ENCODE results near the gene TEX12. TPM values are rescaled to one million over a fixed set of nuclear protein-coding genes. Genes with fewer than 3 reads are reported as not detected.
"Not testable (repeated sequence)": the region's sequence is repeated elsewhere in the genome, so short reads cannot be mapped to it uniquely, and the experiment has no call there.

Gene TEX12
- total RNA-seq, 1 donor from 2014 or later, result not detected

GRCh38 chr11:112179601-112180000 is 12.4 kb downstream of the TEX12 start:
- H3K36me3 Mint-ChIP-seq (ENCODE audit: unreplicated experiment), result no peaks in the 10 kb centered on the region
- peaks cover 58% of the 10 kb centered on the region for H3K27me3 Mint-ChIP-seq (ENCODE audit: unreplicated experiment)
- H3K9me3 Mint-ChIP-seq (ENCODE audit: unreplicated experiment), result no peaks in the 10 kb centered on the region
- no peak overlapping the region for H3K27ac Mint-ChIP-seq (ENCODE audit: unreplicated experiment)
- TF ChIP-seq CTCF (IDR thresholded peaks at IDR 0.05), result no peak
- DNase-seq (ENCODE audit: extremely low spot score, unreplicated experiment), result no peak
- H3K4me3 Mint-ChIP-seq (ENCODE audit: unreplicated experiment), result no peak overlapping the region
- peaks cover 11% of the 10 kb centered on the region for H3K4me1 Mint-ChIP-seq (ENCODE audit: unreplicated experiment)

DNA sequence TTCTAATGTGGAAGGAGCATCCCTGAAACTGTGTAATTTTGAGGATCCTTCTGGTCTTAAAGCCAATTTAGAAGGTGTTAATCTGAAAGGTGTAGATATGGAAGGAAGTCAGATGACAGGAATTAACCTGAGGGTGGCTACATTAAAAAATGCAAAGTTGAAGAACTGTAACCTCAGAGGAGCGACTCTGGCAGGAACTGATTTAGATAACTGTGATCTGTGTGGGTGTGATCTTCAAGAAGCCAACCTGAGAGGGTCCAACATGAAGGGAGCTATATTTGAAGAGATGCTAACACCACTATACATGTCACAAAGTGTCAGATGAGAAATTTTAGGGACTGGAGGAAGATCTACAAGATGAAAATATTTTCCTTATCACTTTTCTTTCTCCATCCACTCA is 15.7 kb downstream of the TEX12 start:
- H3K27ac Mint-ChIP-seq (ENCODE audit: unreplicated experiment), result no peak overlapping the region
- H3K36me3 Mint-ChIP-seq (ENCODE audit: unreplicated experiment), result no peaks in the 10 kb centered on the region
- H3K4me3 Mint-ChIP-seq (ENCODE audit: unreplicated experiment), result no peak overlapping the region
- H3K27me3 Mint-ChIP-seq (ENCODE audit: unreplicated experiment), result peaks cover 50% of the 10 kb centered on the region
- TF ChIP-seq CTCF (IDR thresholded peaks at IDR 0.05), result no peak
- no peak for DNase-seq (ENCODE audit: extremely low spot score, unreplicated experiment)
- H3K4me1 Mint-ChIP-seq (ENCODE audit: unreplicated experiment), result no peaks in the 10 kb centered on the region
- no peaks in the 10 kb centered on the region for H3K9me3 Mint-ChIP-seq (ENCODE audit: unreplicated experiment)

DNA sequence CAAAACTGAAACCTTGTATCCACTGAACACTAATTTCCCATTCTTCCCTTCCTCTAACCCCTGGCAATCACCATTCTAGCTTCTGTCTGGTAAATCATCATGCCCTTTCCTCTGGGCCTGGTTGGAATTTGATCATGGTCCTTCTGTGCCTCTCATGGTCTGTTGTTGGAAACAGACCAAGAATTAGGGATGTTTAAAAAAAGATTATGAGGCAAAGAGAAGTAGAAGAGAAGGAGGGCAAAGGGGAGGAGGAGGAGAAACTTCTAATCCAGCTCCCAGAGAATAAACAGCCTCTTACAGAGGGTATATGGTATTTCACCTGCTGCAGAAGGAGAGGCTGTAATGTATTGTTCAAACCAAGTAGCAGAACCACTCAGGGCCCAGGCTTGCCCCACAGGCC is 18.7 kb downstream of the TEX12 start:
- H3K27ac Mint-ChIP-seq (ENCODE audit: unreplicated experiment), result no peak overlapping the region
- H3K4me3 Mint-ChIP-seq (ENCODE audit: unreplicated experiment), result no peak overlapping the region
- no peaks in the 10 kb centered on the region for H3K36me3 Mint-ChIP-seq (ENCODE audit: unreplicated experiment)
- no peaks in the 10 kb centered on the region for H3K9me3 Mint-ChIP-seq (ENCODE audit: unreplicated experiment)
- H3K27me3 Mint-ChIP-seq (ENCODE audit: unreplicated experiment), result peaks cover 35% of the 10 kb centered on the region
- DNase-seq (ENCODE audit: extremely low spot score, unreplicated experiment), result no peak
- no peaks in the 10 kb centered on the region for H3K4me1 Mint-ChIP-seq (ENCODE audit: unreplicated experiment)
- TF ChIP-seq CTCF (IDR thresholded peaks at IDR 0.05), result no peak

GRCh38 chr11:112186304-112186703 is 19.1 kb downstream of the TEX12 start:
- Mint-ChIP-seq H3K4me1 (ENCODE audit: unreplicated experiment) (no peaks in the 10 kb centered on the region), H3K9me3 (ENCODE audit: unreplicated experiment) (no peaks in the 10 kb centered on the region), H3K36me3 (ENCODE audit: unreplicated experiment) (no peaks in the 10 kb centered on the region), H3K27ac (ENCODE audit: unreplicated experiment) (no peak overlapping the region), H3K4me3 (ENCODE audit: unreplicated experiment) (no peak overlapping the region), H3K27me3 (ENCODE audit: unreplicated experiment) (peaks cover 38% of the 10 kb centered on the region)
- no peak for TF ChIP-seq CTCF (IDR thresholded peaks at IDR 0.05)
- no peak for DNase-seq (ENCODE audit: extremely low spot score, unreplicated experiment)

DNA sequence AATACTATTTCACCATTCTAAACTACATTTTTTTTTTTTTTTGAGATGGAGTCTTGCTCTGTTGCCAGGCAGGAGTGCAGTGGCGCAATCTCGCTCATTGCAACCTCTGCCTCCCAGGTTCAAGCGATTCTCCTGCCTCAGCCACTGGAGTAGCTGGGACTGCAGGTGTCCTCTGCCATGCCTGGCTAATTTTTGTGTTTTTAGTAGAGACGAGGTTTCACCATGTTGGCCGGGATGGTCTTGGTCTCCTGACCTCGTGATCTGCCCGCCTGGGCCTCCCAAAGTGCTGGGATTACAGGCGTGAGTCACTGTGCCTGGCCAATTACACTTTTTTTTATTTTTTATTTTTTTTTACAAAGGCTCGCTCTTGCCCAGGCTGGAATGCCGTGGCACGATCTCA is 27.9 kb downstream of the TEX12 start:
- not testable (repeated sequence) for H3K4me3 Mint-ChIP-seq (ENCODE audit: unreplicated experiment); H3K36me3 Mint-ChIP-seq (ENCODE audit: unreplicated experiment); H3K4me1 Mint-ChIP-seq (ENCODE audit: unreplicated experiment); DNase-seq (ENCODE audit: extremely low spot score, unreplicated experiment); H3K9me3 Mint-ChIP-seq (ENCODE audit: unreplicated experiment); H3K27ac Mint-ChIP-seq (ENCODE audit: unreplicated experiment)
- H3K27me3 Mint-ChIP-seq (ENCODE audit: unreplicated experiment), result peaks cover 43% of the 10 kb centered on the region

GRCh38 chr11:112195951-112196351 is 28.8 kb downstream of the TEX12 start:
- no peak for TF ChIP-seq CTCF (IDR thresholded peaks at IDR 0.05)
- no peaks in the 10 kb centered on the region for H3K36me3 Mint-ChIP-seq (ENCODE audit: unreplicated experiment)
- DNase-seq (ENCODE audit: extremely low spot score, unreplicated experiment), result no peak
- H3K4me1 Mint-ChIP-seq (ENCODE audit: unreplicated experiment), result no peaks in the 10 kb centered on the region
- H3K27ac Mint-ChIP-seq (ENCODE audit: unreplicated experiment), result no peak overlapping the region
- H3K9me3 Mint-ChIP-seq (ENCODE audit: unreplicated experiment), result no peaks in the 10 kb centered on the region
- H3K4me3 Mint-ChIP-seq (ENCODE audit: unreplicated experiment), result no peak overlapping the region
- H3K27me3 Mint-ChIP-seq (ENCODE audit: unreplicated experiment), result peaks cover 46% of the 10 kb centered on the region

Data from osteocyte (in vitro differentiated cells).